ENCODE results near the gene NPAS3. TPM values are rescaled to one million over a fixed set of nuclear protein-coding genes. Genes with fewer than 3 reads are reported as not detected.
A peak's percentile ranks its signal among the peaks of the same experiment; 100 is the strongest.

Gene NPAS3
- total and polyA plus RNA-seq, 2 donors (not counting 3 experiments of a cell fraction or from before 2014, with no cell fraction given) = 0.10 to 0.13 TPM

DNA sequence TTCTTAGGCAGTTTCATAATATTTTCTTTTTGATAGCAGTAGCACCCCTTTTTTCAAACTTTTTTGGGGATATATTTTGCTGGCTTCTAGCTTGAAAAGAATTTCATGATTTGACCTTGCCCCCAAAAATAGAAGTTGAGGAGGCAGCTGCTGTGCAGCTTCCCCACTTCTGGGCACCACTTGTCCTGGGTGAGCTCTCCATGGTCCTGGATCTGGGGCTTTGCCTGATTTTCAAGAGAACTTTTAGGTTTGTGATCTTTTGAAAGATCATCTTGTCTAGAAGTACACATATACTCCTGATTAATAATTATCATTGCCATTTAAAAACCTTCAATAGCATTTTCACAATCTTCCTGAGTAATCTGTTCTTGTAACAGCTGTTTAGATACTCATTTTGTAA lies 271.6 kb downstream of the NPAS3 start:
- no TSS peak for BruUV-seq (replicated peaks)
- DNase-seq (ENCODE audit: low read depth, low spot score) (peak; percentile 2), FAIRE-seq (no peak)
- ChIA-PET CTCF (interaction anchor here (0.7 to 1.2 kb wide), 2 partner anchors 18 to 583 kb away, joined by 3 read pairs; no protein-coding TSS in a partner anchor), POLR2A (no interaction called here)
- intact Hi-C loops (cut with micrococcal nuclease) = no loop called here
- H3K4me3 ChIP-seq (replicated peaks in 1 of 3; ENCODE audit: insufficient read depth in 1 of 3, low read depth in 1 of 3, low read length in 3 of 3) = no peak overlapping the region
- no peak overlapping the region for H3K9ac ChIP-seq (replicated peaks; ENCODE audit: extremely low read depth, insufficient read depth, low read length)
- H3K27me3 ChIP-seq (ENCODE audit: control insufficient read depth in 2 of 2, insufficient read depth in 2 of 2, low read length in 2 of 2) = no peaks in the 10 kb centered on the region
- no peaks in the 10 kb centered on the region for H3K79me2 ChIP-seq (ENCODE audit: control insufficient read depth, insufficient read depth, low read length)
- H3K4me2 ChIP-seq (ENCODE audit: insufficient read depth, low read length) = no peak overlapping the region
- no peaks in the 10 kb centered on the region for H3K9me1 ChIP-seq (replicated peaks; ENCODE audit: control insufficient read depth, extremely low read depth, insufficient read depth, low read length)
- dilution Hi-C loops (cut with MboI; ENCODE audit: extremely low pct_ligation_motif_present, low sequenced_read_pairs) = no loop called here
- H3K27ac ChIP-seq (ENCODE audit: insufficient read depth, low read depth, low read length) = no peak overlapping the region
- H4K20me1 ChIP-seq (replicated peaks; ENCODE audit: control insufficient read depth, extremely low read depth, insufficient read depth, low read length) = no peaks in the 10 kb centered on the region
- H2AFZ ChIP-seq (ENCODE audit: low read depth, low read length) = no peak overlapping the region
- no peaks in the 10 kb centered on the region for H3K4me1 ChIP-seq (ENCODE audit: control insufficient read depth, extremely low read depth, insufficient read depth, low read length)
- H3K9me3 ChIP-seq (replicated peaks; ENCODE audit: control insufficient read depth, insufficient read depth, low read length) = no peaks in the 10 kb centered on the region
- TF ChIP-seq, protein P1, sequence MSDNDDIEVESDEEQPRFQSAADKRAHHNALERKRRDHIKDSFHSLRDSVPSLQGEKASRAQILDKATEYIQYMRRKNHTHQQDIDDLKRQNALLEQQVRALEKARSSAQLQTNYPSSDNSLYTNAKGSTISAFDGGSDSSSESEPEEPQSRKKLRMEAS (IDR thresholded peaks at IDR 0.05; ENCODE audit: insufficient read depth, insufficient read length) = no peak
- TF ChIP-seq GATA2 (IDR thresholded peaks at IDR 0.05; ENCODE audit: insufficient read depth, insufficient read length, low read depth, low read length) (no peak), POLR2A (IDR thresholded peaks at IDR 0.05; ENCODE audit: low read depth, low read length) (no peak), FOS (IDR thresholded peaks at IDR 0.05; ENCODE audit: borderline replicate concordance, insufficient read depth, low read length) (no peak), CTCF (IDR thresholded peaks at IDR 0.05; ENCODE audit: extremely low read depth in 1 of 2, insufficient read depth in 1 of 2, low read depth in 1 of 2, low read length in 2 of 2) (no peak), MYC (IDR thresholded peaks at IDR 0.05; ENCODE audit: low read depth, low read length) (no peak)
- H3K36me3 ChIP-seq (ENCODE audit: control insufficient read depth in 2 of 2, extremely low read depth in 1 of 2, insufficient read depth in 2 of 2, low read length in 2 of 2) = no peaks in the 10 kb centered on the region

GRCh38 chr14:33218026-33218425 lies 279.3 kb downstream of the NPAS3 start:
- no peaks in the 10 kb centered on the region for H3K36me3 ChIP-seq (ENCODE audit: control insufficient read depth in 2 of 2, extremely low read depth in 1 of 2, insufficient read depth in 2 of 2, low read length in 2 of 2)
- DNase-seq (ENCODE audit: low read depth, low spot score) (no peak), FAIRE-seq (no peak)
- ChIA-PET CTCF (interaction anchor here (0.9 kb wide), 1 partner anchor 575 kb away, joined by 3 read pairs; no protein-coding TSS in a partner anchor), POLR2A (no interaction called here)
- no peaks in the 10 kb centered on the region for H4K20me1 ChIP-seq (replicated peaks; ENCODE audit: control insufficient read depth, extremely low read depth, insufficient read depth, low read length)
- TF ChIP-seq, protein P1 (IDR thresholded peaks at IDR 0.05; ENCODE audit: insufficient read depth, insufficient read length) = no peak
- TF ChIP-seq MYC (IDR thresholded peaks at IDR 0.05; ENCODE audit: low read depth, low read length) (no peak), JUN (IDR thresholded peaks at IDR 0.05; ENCODE audit: borderline replicate concordance, insufficient read depth, insufficient read length, low read depth) (no peak), POLR2A (IDR thresholded peaks at IDR 0.05; ENCODE audit: low read depth, low read length) (no peak), CTCF (IDR thresholded peaks at IDR 0.05; ENCODE audit: extremely low read depth in 1 of 2, insufficient read depth in 1 of 2, low read depth in 1 of 2, low read length in 2 of 2) (no peak), FOS (IDR thresholded peaks at IDR 0.05; ENCODE audit: borderline replicate concordance, insufficient read depth, low read length) (no peak), EZH2 (IDR thresholded peaks at IDR 0.05; ENCODE audit: borderline replicate concordance, low read depth, low read length, severe bottlenecking) (no peak), GATA2 (IDR thresholded peaks at IDR 0.05; ENCODE audit: insufficient read depth, insufficient read length, low read depth, low read length) (no peak)
- H3K27me3 ChIP-seq (ENCODE audit: control insufficient read depth in 2 of 2, insufficient read depth in 2 of 2, low read length in 2 of 2) = no peaks in the 10 kb centered on the region
- no peak overlapping the region for H3K27ac ChIP-seq (ENCODE audit: insufficient read depth, low read depth, low read length)
- no peak overlapping the region for H3K4me2 ChIP-seq (ENCODE audit: insufficient read depth, low read length)
- no peak overlapping the region for H2AFZ ChIP-seq (ENCODE audit: low read depth, low read length)
- intact Hi-C loops (cut with micrococcal nuclease) (no loop called here), dilution Hi-C loops (cut with MboI; ENCODE audit: extremely low pct_ligation_motif_present, low sequenced_read_pairs) (no loop called here)
- H3K4me1 ChIP-seq (ENCODE audit: control insufficient read depth, extremely low read depth, insufficient read depth, low read length) = no peaks in the 10 kb centered on the region
- no peak overlapping the region for H3K9ac ChIP-seq (replicated peaks; ENCODE audit: extremely low read depth, insufficient read depth, low read length)
- H3K9me1 ChIP-seq (replicated peaks; ENCODE audit: control insufficient read depth, extremely low read depth, insufficient read depth, low read length) = no peaks in the 10 kb centered on the region
- H3K4me3 ChIP-seq (replicated peaks in 1 of 3; ENCODE audit: insufficient read depth in 1 of 3, low read depth in 1 of 3, low read length in 3 of 3) = no peak overlapping the region
- H3K9me3 ChIP-seq (replicated peaks; ENCODE audit: control insufficient read depth, insufficient read depth, low read length) = no peaks in the 10 kb centered on the region
- BruUV-seq (replicated peaks) = no TSS peak
- H3K79me2 ChIP-seq (ENCODE audit: control insufficient read depth, insufficient read depth, low read length) = no peaks in the 10 kb centered on the region

All from endothelial cell of umbilical vein (primary cell).